SK-N-MC (cell line): ENCODE data around the gene OPA3.

Experiments used
- EZH2 ChIP-seq: fragments of 200-600 bp; sonication (generic); IDR thresholded peaks from one replicate; pipeline ENCODE4 v1.6.1; 2017; ENCODE audit warnings: antibody characterized with exemption
- FOXP2 ChIP-seq: optimal IDR thresholded peaks from 2 replicates; pipeline ENCODE3; 2011; ENCODE audit warnings: mild to moderate bottlenecking, moderate library complexity; ENCODE audit not compliant: insufficient read depth; ENCODE audit errors: extremely low read length, control extremely low read depth
- POLR2AphosphoS5 ChIP-seq: IDR thresholded peaks from 2 replicates; pipeline ENCODE4 v1.6.1; 2012; ENCODE audit warnings: mild to moderate bottlenecking, low read depth, low read length, borderline replicate concordance

DNA sequence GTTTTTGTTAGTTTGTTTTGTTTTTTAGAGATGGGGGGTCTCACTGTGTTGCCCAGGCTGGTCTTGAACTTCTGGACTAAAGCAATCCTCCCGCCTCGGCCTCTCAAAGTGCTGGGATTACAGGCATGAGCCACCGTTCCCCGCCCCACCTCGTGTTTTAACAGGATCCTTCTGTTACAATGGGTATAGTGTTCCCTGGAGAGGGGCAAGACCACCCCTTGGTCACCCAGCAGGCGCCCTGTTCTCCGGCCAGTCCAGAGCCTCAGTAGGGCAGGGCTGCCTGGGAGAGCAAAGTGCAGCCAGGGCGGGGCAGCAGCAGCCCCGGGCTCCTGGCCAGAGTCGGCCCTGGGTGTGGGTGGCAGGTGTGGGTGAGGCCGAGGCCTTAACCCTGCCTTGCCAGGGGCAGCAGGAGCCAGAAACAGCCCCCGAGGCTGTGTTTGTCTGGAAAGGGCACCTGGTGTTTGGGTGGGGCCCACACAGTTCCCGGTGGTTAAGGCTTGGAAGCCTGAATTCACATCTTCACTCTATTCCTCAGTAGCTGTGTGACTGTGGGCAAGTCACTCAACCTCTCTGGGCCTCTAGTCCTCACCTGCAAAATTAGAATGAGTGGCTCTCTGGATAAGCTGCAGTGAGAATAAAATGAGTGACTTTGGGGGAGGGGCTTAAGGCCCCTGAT lies 70.1 kb downstream of the OPA3 start:
- TF ChIP-seq POLR2AphosphoS5 = no peak
- TF ChIP-seq EZH2 = no peak
- TF ChIP-seq FOXP2 = no peak
